CD14-positive monocyte (primary cell): ENCODE measurements around the gene YBX3. TPM values are rescaled to one million over a fixed set of nuclear protein-coding genes. Genes with fewer than 3 reads are reported as not detected.

Experiments used
- DNase-seq, 3 donors: peaks; one replicate each; pipeline ENCODE4 v3.0.0-alpha.2; 2011 to 2022
- H2AFZ ChIP-seq: 2 replicates; pipeline ENCODE4 v1.6.0; 2012; ENCODE audit warnings: mild to moderate bottlenecking, low read depth, low read length, inconsistent platforms; ENCODE audit not compliant: insufficient read depth, poor library complexity, severe bottlenecking
- H3K27ac ChIP-seq, 2 donors: 1 replicate in 1 of 2; 2 replicates in 1 of 2; pipeline ENCODE4 v1.5.1; 2012 to 2013; ENCODE audit warnings: low read length in 2 of 2, control low read depth in 1 of 2, inconsistent platforms in 1 of 2, low read depth in 1 of 2, mild to moderate bottlenecking in 1 of 2
- H3K27me3 ChIP-seq, 2 donors: one replicate each; pipeline versions ENCODE4 v1.6.0 to v1.6.1; 2011 to 2013; ENCODE audit warnings: low read length in 2 of 2; ENCODE audit not compliant: control insufficient read depth in 2 of 2, insufficient read depth in 2 of 2
- H3K36me3 ChIP-seq, 2 donors: replicated peaks in 1 of 2; 1 replicate in 1 of 2; 2 replicates in 1 of 2; pipeline versions ENCODE4 v1.5.1 to v1.6.1; 2012 to 2013; ENCODE audit warnings: low read length in 2 of 2, control low read depth in 1 of 2, inconsistent platforms in 1 of 2, mild to moderate bottlenecking in 1 of 2; ENCODE audit not compliant: insufficient read depth in 2 of 2, control insufficient read depth in 1 of 2
- H3K4me1 ChIP-seq, 2 donors: 1 replicate in 1 of 2; 2 replicates in 1 of 2; pipeline versions ENCODE4 v1.5.1 to v1.6.1; 2012 to 2013; ENCODE audit warnings: low read length in 2 of 2, control low read depth in 1 of 2, inconsistent platforms in 1 of 2, mild to moderate bottlenecking in 1 of 2, moderate library complexity in 1 of 2; ENCODE audit not compliant: insufficient read depth in 2 of 2, control insufficient read depth in 1 of 2
- H3K4me2 ChIP-seq: replicated peaks from 2 replicates; pipeline ENCODE3; 2012; ENCODE audit warnings: low read length, moderate library complexity, mild to moderate bottlenecking; ENCODE audit not compliant: poor library complexity, severe bottlenecking; ENCODE audit errors: extremely low read depth
- H3K4me3 ChIP-seq, 3 experiments: fragments of 200-600 bp in 1 of 3; sonication (generic) in 1 of 3; replicated peaks in 1 of 3; 1 replicate in 2 of 3; 2 replicates in 1 of 3; pipeline ENCODE4 v1.5.1; 2011 to 2013; ENCODE audit warnings: low read length in 3 of 3, mild to moderate bottlenecking in 3 of 3, control low read depth in 2 of 3, low read depth in 2 of 3, inconsistent platforms in 1 of 3, moderate library complexity in 1 of 3
- H3K79me2 ChIP-seq: 2 replicates; pipeline ENCODE4 v1.6.0; 2012; ENCODE audit warnings: mild to moderate bottlenecking, control low read depth, inconsistent platforms, low read length, moderate library complexity; ENCODE audit not compliant: insufficient read depth
- H3K9ac ChIP-seq: 2 replicates; pipeline ENCODE4 v1.6.0; 2017; ENCODE audit warnings: low read length, mild to moderate bottlenecking; ENCODE audit not compliant: insufficient read depth, poor library complexity, severe bottlenecking
- H3K9me3 ChIP-seq, 2 donors: replicated peaks in 1 of 2; 1 replicate in 1 of 2; 2 replicates in 1 of 2; pipeline versions ENCODE4 v1.5.1 to v1.6.1; 2012 to 2013; ENCODE audit warnings: low read length in 2 of 2, control low read depth in 1 of 2; ENCODE audit not compliant: control insufficient read depth in 1 of 2, insufficient read depth in 1 of 2
- H4K20me1 ChIP-seq: 2 replicates; pipeline ENCODE4 v1.6.0; 2012; ENCODE audit warnings: mild to moderate bottlenecking, low read length, control low read depth, moderate library complexity; ENCODE audit not compliant: insufficient read depth
- H3K27ac Mint-ChIP-seq, 7 donors: one replicate each; pipeline ENCODE4 v1.8.0; 2020; ENCODE audit warnings: mild to moderate bottlenecking in 7 of 7, mixed read lengths in 7 of 7, moderate library complexity in 6 of 7, inconsistent platforms in 2 of 7
- H3K27me3 Mint-ChIP-seq, 3 donors: one replicate each; pipeline ENCODE4 v1.8.0; 2021 to 2022; ENCODE audit warnings: low read depth in 3 of 3, mild to moderate bottlenecking in 3 of 3, mixed read lengths in 3 of 3, moderate library complexity in 3 of 3, inconsistent platforms in 1 of 3
- H3K36me3 Mint-ChIP-seq, 2 donors: one replicate each; pipeline ENCODE4 v1.8.0; 2020; ENCODE audit warnings: mixed read lengths in 2 of 2, inconsistent platforms in 1 of 2, mild to moderate bottlenecking in 1 of 2
- H3K4me1 Mint-ChIP-seq: one replicate; pipeline ENCODE4 v1.8.0; 2020; ENCODE audit warnings: mild to moderate bottlenecking, mixed read lengths
- H3K4me3 Mint-ChIP-seq, 2 donors: one replicate each; pipeline ENCODE4 v1.8.0; 2020; ENCODE audit warnings: mild to moderate bottlenecking in 2 of 2, mixed read lengths in 2 of 2, moderate library complexity in 1 of 2
- H3K9me3 Mint-ChIP-seq, 7 donors: one replicate each; pipeline ENCODE4 v1.8.0; 2020 to 2022; ENCODE audit warnings: mixed read lengths in 7 of 7, mild to moderate bottlenecking in 6 of 7, moderate library complexity in 6 of 7, inconsistent platforms in 2 of 7
- CTCF ChIP-seq: fragments of 200-600 bp; IDR thresholded peaks from one replicate; pipeline ENCODE4 v1.8.0; 2022; ENCODE audit warnings: antibody characterized with exemption, mild to moderate bottlenecking
- WGBS: methylation state at CpG from one replicate; pipeline ENCODE4 v1.1.5; 2013; ENCODE audit warnings: missing lambda C conversion rate; ENCODE audit not compliant: insufficient coverage; 5-methylcytosine and 5-hydroxymethylcytosine counted together
- intact Hi-C, 2 donors: fragments of 100-400 bp; cut with micrococcal nuclease; formaldehyde crosslinking; loops; one replicate each; pipeline versions ENCODE4 v1.15.0 to v1.15.1; 2023
- polyA plus RNA-seq, 3 donors: library from polyadenylated mRNA; depleted of rRNA in 1 of 3; unstranded in 2 of 3; stranded (reverse) in 1 of 3; fragments of 300-500 nt in 2 of 3; fragments of >200 nt in 1 of 3; fragmentation: Illumina TruSeq in 2 of 3; gene quantifications; 1 replicate in 2 of 3; 2 replicates in 1 of 3; pipeline ENCODE4 v1.2.3, GENCODE V29; 2012 to 2021

Gene YBX3
- polyA plus RNA-seq, 3 donors: 104 to 203 (median 131) TPM

- Mint-ChIP-seq H3K4me1 (no peaks in the 10 kb centered on the region), H3K4me3 (no peak overlapping the region), H3K36me3 (no peaks in the 10 kb centered on the region), H3K27me3 (peaks cover 0 to 3% (median under 1%) of the 10 kb centered on the region in 3 donors), H3K27ac (no peak overlapping the region), H3K9me3 (peaks cover 0 to 14% (median 8%) of the 10 kb centered on the region in 7 donors)
- Histone ChIP-seq H3K9me3 (peaks cover 0 to 4% of the 10 kb centered on the region in 2 donors), H3K27me3 (no peaks in the 10 kb centered on the region), H3K36me3 (no peaks in the 10 kb centered on the region), H3K4me2 (no peak overlapping the region), H2AFZ (no peak overlapping the region), H3K4me1 (no peaks in the 10 kb centered on the region), H3K79me2 (no peaks in the 10 kb centered on the region), H4K20me1 (no peaks in the 10 kb centered on the region), H3K27ac (no peak overlapping the region), H3K4me3 (no peak overlapping the region), H3K9ac (no peak overlapping the region)
- no CpG with 5 or more reads among the region's 3 CpGs for WGBS
- intact Hi-C loops: no loop called here
- no peak for DNase-seq
- TF ChIP-seq CTCF: no peak
Observed at GRCh38 chr12:10661338-10661737, 61.8 kb downstream of the YBX3 start.

GRCh38 chr12:10654003-10654402, 69.1 kb downstream of the YBX3 start:
- no peaks in the 10 kb centered on the region for H3K79me2 ChIP-seq
- no peak for TF ChIP-seq CTCF
- intact Hi-C loops: no loop called here
- no peaks in the 10 kb centered on the region for H3K27me3 ChIP-seq
- H3K4me2 ChIP-seq: no peak overlapping the region
- no peak overlapping the region for H3K4me3 ChIP-seq
- peaks cover 0 to 7% (median 0%) of the 10 kb centered on the region in 3 donors for H3K27me3 Mint-ChIP-seq
- no peak overlapping the region for H2AFZ ChIP-seq
- H3K36me3 Mint-ChIP-seq: no peaks in the 10 kb centered on the region
- H3K27ac Mint-ChIP-seq: no peak overlapping the region
- no peaks in the 10 kb centered on the region for H3K36me3 ChIP-seq
- peaks cover 0 to 4% of the 10 kb centered on the region in 2 donors for H3K9me3 ChIP-seq
- peaks cover 0 to 17% (median 13%) of the 10 kb centered on the region in 7 donors for H3K9me3 Mint-ChIP-seq
- DNase-seq: no peak
- H3K4me1 ChIP-seq: no peaks in the 10 kb centered on the region
- H4K20me1 ChIP-seq: no peaks in the 10 kb centered on the region
- H3K27ac ChIP-seq: no peak overlapping the region
- H3K9ac ChIP-seq: no peak overlapping the region
- no peaks in the 10 kb centered on the region for H3K4me1 Mint-ChIP-seq
- H3K4me3 Mint-ChIP-seq: no peak overlapping the region
